ENCODE results near the gene GMDS.

- no peak for TF ChIP-seq POLR2A (IDR thresholded peaks at IDR 0.05; ENCODE audit: low read depth, low read length)
- no peak for TF ChIP-seq CEBPB (IDR thresholded peaks at IDR 0.05; ENCODE audit: low read depth, low read length)
- TF ChIP-seq CTCF (conservative IDR thresholded peaks at IDR 0.05; ENCODE audit: low read depth, low read length), result no peak
- TF ChIP-seq RAD21 (IDR thresholded peaks at IDR 0.05; ENCODE audit: low read length), result no peak
Observed at GRCh38 chr6:1672379-1672778, 573.0 kb downstream of the GMDS start.
